ENCODE data around the gene PPFIA4.

Gene PPFIA4

GRCh38 chr1:203081465-203082230 is 55.4 kb downstream of the PPFIA4 start:
- no peak overlapping the region for H3K4me3 ChIP-seq (ENCODE audit: low read depth, low read length)

- no peak overlapping the region for H3K4me3 ChIP-seq (ENCODE audit: low read depth, low read length)
These were observed 55.9 kb downstream of the PPFIA4 start for GRCh38 chr1:203082231-203082505.

GRCh38 chr1:203082571-203083462 is 56.5 kb downstream of the PPFIA4 start:
- H3K4me3 ChIP-seq (ENCODE audit: low read depth, low read length): no peak overlapping the region

- no peak overlapping the region for H3K4me3 ChIP-seq (ENCODE audit: low read depth, low read length)
These were observed 57.2 kb downstream of the PPFIA4 start for GRCh38 chr1:203083463-203083921.

GRCh38 chr1:203084588-203085527 is 58.6 kb downstream of the PPFIA4 start:
- no peak overlapping the region for H3K4me3 ChIP-seq (ENCODE audit: low read depth, low read length)

GRCh38 chr1:203085528-203086406 is 59.5 kb downstream of the PPFIA4 start, which contains the start of gene MYOG:
Gene MYOG, minus strand, starts transcription at chr1:203086012. Its CDS starts 51 bp downstream, at chr1:203085961.
- no peak within 1 kb of the TSS for H3K4me3 ChIP-seq (ENCODE audit: low read depth, low read length)

GRCh38 chr1:203086992-203087763 is 60.9 kb downstream of the PPFIA4 start:
- H3K4me3 ChIP-seq (ENCODE audit: low read depth, low read length): no peak overlapping the region

- H3K4me3 ChIP-seq (ENCODE audit: low read depth, low read length): no peak overlapping the region
These were observed 62.1 kb downstream of the PPFIA4 start for GRCh38 chr1:203088441-203088840.

GRCh38 chr1:203089001-203089650 is 62.8 kb downstream of the PPFIA4 start:
- no peak overlapping the region for H3K4me3 ChIP-seq (ENCODE audit: low read depth, low read length)

GRCh38 chr1:203089651-203090045 is 63.4 kb downstream of the PPFIA4 start:
- H3K4me3 ChIP-seq (ENCODE audit: low read depth, low read length): no peak overlapping the region

GRCh38 chr1:203090421-203091198 is 64.3 kb downstream of the PPFIA4 start:
- H3K4me3 ChIP-seq (ENCODE audit: low read depth, low read length): no peak overlapping the region

GRCh38 chr1:203091199-203091477 is 64.8 kb downstream of the PPFIA4 start:
- H3K4me3 ChIP-seq (ENCODE audit: low read depth, low read length): no peak overlapping the region

- no peak overlapping the region for H3K4me3 ChIP-seq (ENCODE audit: low read depth, low read length)
These were observed 65.6 kb downstream of the PPFIA4 start for GRCh38 chr1:203091761-203092330.

- no peak overlapping the region for H3K4me3 ChIP-seq (ENCODE audit: low read depth, low read length)
These were observed 67.6 kb downstream of the PPFIA4 start for GRCh38 chr1:203093754-203094410.

- no peak overlapping the region for H3K4me3 ChIP-seq (ENCODE audit: low read depth, low read length)
These were observed 68.9 kb downstream of the PPFIA4 start for GRCh38 chr1:203095061-203095690.

- no peak overlapping the region for H3K4me3 ChIP-seq (ENCODE audit: low read depth, low read length)
These were observed 70.3 kb downstream of the PPFIA4 start for GRCh38 chr1:203096566-203096965.

GRCh38 chr1:203097001-203097400 is 70.7 kb downstream of the PPFIA4 start:
- no peak overlapping the region for H3K4me3 ChIP-seq (ENCODE audit: low read depth, low read length)
